Ishikawa (cell line): ENCODE measurements around the gene TRIM62.

Experiments
- CEBPB ChIP-seq: IDR thresholded peaks from 2 replicates; pipeline ENCODE4 v1.6.1; 2012
- CREB1 ChIP-seq: IDR thresholded peaks from 2 replicates; pipeline ENCODE4 v1.6.1; 2012; ENCODE audit warnings: low read depth
- EGR1 ChIP-seq: IDR thresholded peaks from 2 replicates; pipeline ENCODE4 v1.6.1; 2012
- EP300 ChIP-seq: IDR thresholded peaks from 2 replicates; pipeline ENCODE4 v1.6.1; 2012; ENCODE audit warnings: borderline replicate concordance
- FOXM1 ChIP-seq: IDR thresholded peaks from 2 replicates; pipeline ENCODE4 v1.6.1; 2012; ENCODE audit warnings: low read depth, borderline replicate concordance
- NFIC ChIP-seq: IDR thresholded peaks from 2 replicates; pipeline ENCODE4 v1.6.1; 2012
- RAD21 ChIP-seq: IDR thresholded peaks from 2 replicates; pipeline ENCODE4 v1.6.1; 2012; ENCODE audit warnings: low read depth
- TAF1 ChIP-seq: IDR thresholded peaks from 2 replicates; pipeline ENCODE4 v1.6.1; 2012; ENCODE audit warnings: low read depth, mild to moderate bottlenecking
- TCF12 ChIP-seq: IDR thresholded peaks from 2 replicates; pipeline ENCODE4 v1.6.1; 2012; ENCODE audit warnings: low read depth
- TEAD4 ChIP-seq: IDR thresholded peaks from 2 replicates; pipeline ENCODE4 v1.6.1; 2012
- YY1 ChIP-seq: IDR thresholded peaks from 2 replicates; pipeline ENCODE4 v1.6.1; 2012; ENCODE audit warnings: low read depth
- ZBTB7A ChIP-seq: IDR thresholded peaks from 2 replicates; pipeline ENCODE4 v1.6.1; 2012; ENCODE audit warnings: low read depth
- TF ChIP-seq, protein P1 (sequence below): IDR thresholded peaks from 2 replicates; pipeline ENCODE4 v1.6.1; 2012
- TF ChIP-seq, protein P2 (sequence below): IDR thresholded peaks from 2 replicates; pipeline ENCODE4 v1.6.1; 2012; ENCODE audit warnings: low read depth, mild to moderate bottlenecking
- TF ChIP-seq, protein P3 (sequence below): IDR thresholded peaks from 2 replicates; pipeline ENCODE4 v1.6.1; 2012

Gene TRIM62

DNA sequence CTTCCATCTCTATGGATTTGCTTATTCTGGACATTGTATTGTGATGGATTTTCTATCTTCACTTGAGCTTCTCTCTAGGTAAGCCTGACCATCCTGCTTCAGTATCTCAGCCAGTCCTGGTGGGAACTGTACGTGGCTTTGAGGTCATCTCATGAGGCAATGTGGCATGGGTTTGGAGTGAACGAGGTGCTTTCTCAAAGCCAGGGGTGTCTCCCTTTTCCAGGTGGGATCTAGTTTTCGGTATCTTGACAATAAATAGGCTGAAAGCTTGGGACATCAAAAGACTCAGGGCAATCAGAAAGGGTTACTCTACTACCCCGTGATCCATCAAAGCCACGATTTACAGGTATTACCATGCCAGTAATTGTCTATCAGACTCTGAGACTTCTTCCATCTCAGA lies 60.1 kb downstream of the TRIM62 start:
- no peak for TF ChIP-seq ZBTB7A
- no peak for TF ChIP-seq RAD21
- TF ChIP-seq TEAD4 = no peak
- TF ChIP-seq CREB1 = no peak
- TF ChIP-seq CEBPB = no peak
- TF ChIP-seq EP300 = no peak
- TF ChIP-seq, protein P1, sequence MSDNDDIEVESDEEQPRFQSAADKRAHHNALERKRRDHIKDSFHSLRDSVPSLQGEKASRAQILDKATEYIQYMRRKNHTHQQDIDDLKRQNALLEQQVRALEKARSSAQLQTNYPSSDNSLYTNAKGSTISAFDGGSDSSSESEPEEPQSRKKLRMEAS = no peak
- no peak for TF ChIP-seq NFIC
- TF ChIP-seq EGR1 = no peak
- TF ChIP-seq, protein P2, sequence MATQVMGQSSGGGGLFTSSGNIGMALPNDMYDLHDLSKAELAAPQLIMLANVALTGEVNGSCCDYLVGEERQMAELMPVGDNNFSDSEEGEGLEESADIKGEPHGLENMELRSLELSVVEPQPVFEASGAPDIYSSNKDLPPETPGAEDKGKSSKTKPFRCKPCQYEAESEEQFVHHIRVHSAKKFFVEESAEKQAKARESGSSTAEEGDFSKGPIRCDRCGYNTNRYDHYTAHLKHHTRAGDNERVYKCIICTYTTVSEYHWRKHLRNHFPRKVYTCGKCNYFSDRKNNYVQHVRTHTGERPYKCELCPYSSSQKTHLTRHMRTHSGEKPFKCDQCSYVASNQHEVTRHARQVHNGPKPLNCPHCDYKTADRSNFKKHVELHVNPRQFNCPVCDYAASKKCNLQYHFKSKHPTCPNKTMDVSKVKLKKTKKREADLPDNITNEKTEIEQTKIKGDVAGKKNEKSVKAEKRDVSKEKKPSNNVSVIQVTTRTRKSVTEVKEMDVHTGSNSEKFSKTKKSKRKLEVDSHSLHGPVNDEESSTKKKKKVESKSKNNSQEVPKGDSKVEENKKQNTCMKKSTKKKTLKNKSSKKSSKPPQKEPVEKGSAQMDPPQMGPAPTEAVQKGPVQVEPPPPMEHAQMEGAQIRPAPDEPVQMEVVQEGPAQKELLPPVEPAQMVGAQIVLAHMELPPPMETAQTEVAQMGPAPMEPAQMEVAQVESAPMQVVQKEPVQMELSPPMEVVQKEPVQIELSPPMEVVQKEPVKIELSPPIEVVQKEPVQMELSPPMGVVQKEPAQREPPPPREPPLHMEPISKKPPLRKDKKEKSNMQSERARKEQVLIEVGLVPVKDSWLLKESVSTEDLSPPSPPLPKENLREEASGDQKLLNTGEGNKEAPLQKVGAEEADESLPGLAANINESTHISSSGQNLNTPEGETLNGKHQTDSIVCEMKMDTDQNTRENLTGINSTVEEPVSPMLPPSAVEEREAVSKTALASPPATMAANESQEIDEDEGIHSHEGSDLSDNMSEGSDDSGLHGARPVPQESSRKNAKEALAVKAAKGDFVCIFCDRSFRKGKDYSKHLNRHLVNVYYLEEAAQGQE = no peak
- TF ChIP-seq, protein P3, sequence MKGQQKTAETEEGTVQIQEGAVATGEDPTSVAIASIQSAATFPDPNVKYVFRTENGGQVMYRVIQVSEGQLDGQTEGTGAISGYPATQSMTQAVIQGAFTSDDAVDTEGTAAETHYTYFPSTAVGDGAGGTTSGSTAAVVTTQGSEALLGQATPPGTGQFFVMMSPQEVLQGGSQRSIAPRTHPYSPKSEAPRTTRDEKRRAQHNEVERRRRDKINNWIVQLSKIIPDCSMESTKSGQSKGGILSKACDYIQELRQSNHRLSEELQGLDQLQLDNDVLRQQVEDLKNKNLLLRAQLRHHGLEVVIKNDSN = no peak
- no peak for TF ChIP-seq FOXM1
- no peak for TF ChIP-seq TAF1
- no peak for TF ChIP-seq TCF12

DNA sequence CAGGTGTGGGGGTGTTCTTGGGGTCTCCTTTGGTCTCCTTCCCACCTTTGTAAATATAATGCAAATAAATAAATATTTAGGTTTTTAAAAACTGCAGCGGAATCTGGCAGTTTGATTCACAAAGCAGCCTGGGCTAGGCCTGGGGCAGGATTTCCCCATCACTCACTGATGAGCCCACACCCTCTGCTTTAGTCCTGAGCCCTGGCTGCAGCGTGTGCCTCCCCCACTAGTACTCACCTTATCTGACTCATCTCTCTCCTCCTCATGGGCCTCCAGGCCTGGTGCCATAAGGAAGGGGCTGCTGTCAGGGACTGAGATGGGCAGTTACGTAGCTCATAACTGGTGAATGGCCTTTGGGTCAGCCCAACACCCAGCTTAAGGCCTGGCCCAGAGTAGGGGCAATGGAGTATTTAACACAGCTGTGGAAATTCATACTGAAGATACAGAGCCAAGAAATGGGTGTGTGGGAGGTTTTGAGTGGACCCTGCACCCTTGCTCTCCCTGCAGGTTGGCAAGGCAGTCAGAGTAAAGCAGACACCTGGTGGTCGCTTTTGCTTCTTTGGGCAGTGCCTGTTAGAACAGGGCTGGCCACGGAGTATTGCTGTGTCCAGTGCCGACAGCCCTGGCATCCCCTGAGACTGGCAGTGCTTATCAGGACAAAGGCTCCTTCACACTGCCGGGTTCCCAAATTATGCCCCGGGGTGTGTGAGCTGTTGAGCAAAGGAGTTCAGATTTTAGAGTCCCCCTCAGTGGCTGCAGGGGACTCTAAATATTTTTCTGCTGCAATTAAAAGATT lies 61.2 kb downstream of the TRIM62 start:
- no peak for TF ChIP-seq EGR1
- TF ChIP-seq RAD21 = no peak
- TF ChIP-seq EP300 = no peak
- TF ChIP-seq YY1 = no peak
- TF ChIP-seq ZBTB7A = no peak
- TF ChIP-seq NFIC = no peak
- no peak for TF ChIP-seq FOXM1
- TF ChIP-seq, protein P2 = no peak
- TF ChIP-seq, protein P1 = no peak
- TF ChIP-seq, protein P3 = no peak
- no peak for TF ChIP-seq CREB1
- no peak for TF ChIP-seq TEAD4
- TF ChIP-seq TCF12 = no peak
- TF ChIP-seq TAF1 = no peak
- TF ChIP-seq CEBPB = no peak

DNA sequence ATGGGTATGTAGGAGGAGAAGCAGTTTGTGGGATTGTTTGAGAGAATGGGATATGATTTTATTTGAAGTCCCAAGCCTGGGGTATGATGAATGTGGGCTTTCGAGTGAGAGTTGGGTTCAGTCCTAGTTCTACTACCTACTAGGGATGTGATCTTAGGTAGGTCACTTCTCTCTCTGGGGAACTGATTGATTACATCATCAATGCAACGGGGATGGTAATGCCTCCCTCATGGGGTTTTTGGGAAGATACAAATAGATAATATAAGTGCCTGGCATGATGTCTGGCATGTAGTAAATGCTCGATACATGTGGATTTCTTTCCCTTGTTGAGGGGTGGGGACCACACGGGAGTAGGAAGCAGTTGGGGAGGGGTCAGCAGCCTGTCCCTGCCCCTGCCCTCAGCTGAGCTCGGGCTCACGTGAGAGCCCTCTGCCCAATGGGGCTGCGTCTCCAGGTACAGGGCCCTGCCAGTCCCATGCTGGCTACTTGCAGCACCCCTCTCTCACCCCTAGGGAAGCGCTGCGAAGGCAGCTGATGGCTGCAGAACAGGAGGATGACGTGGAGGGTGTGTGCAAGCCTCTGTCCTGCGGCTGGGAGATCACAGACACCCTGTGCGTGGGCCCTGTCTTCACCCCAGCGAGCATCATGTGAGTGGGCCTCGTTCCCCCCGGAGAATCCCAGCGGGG lies 62.2 kb downstream of the TRIM62 start:
- TF ChIP-seq CREB1 (no peak), EGR1 (no peak), EP300 (no peak), TAF1 (no peak), RAD21 (no peak), ZBTB7A (no peak), FOXM1 (no peak), TCF12 (no peak), TEAD4 (no peak), NFIC (no peak), CEBPB (no peak), YY1 (no peak)
- TF ChIP-seq, protein P2 = no peak
- TF ChIP-seq, protein P3 = no peak
- TF ChIP-seq, protein P1 = no peak
